K562 (cell line): ENCODE data around the gene ABCB7. TPM values are rescaled to one million over a fixed set of nuclear protein-coding genes. Genes with fewer than 3 reads are reported as not detected.

Experiments
- ATAC-seq: fragments of 200-7000 bp; cut with Tn5 transposase; 3 replicates; pipeline ENCODE4 v1.9.1; 2020; ENCODE audit warnings: moderate library complexity
- BruUV-seq: library from RNA; stranded (reverse); fragments of 400-500 nt; replicated peaks from 2 replicates; lab custom pipeline; 2021; lab: Mats Ljungman, UMichigan
- CTCF ChIA-PET: fragments of 300-600 bp; formaldehyde crosslinking; extraction: SDS; loops from one replicate; lab custom pipeline; 2021; ENCODE audit warnings: low intra/inter-chr PET ratio; lab: Yijun Ruan, JAX
- POLR2A ChIA-PET: fragments of 300-600, 350-650 bp; sonication (Branson Sonifier 250); formaldehyde crosslinking; extraction: SDS; loops from one replicate; lab custom pipeline; 2021; ENCODE audit warnings: antibody characterized with exemption, inconsistent platforms; lab: Yijun Ruan, JAX
- DNase-seq, 4 experiments: peaks; one replicate each; pipeline versions ENCODE4 v3.0.0 to v3.0.0-alpha.2; 2011 to 2018; ENCODE audit warnings: low spot score in 3 of 4, mixed read lengths in 3 of 4; ENCODE audit errors: extremely low read depth in 1 of 4
- FAIRE-seq: peaks from 2 replicates; lab custom pipeline; 2011; peaks lifted over from hg19 to GRCh38; lab: Jason Lieb, UNC
- H2AFZ ChIP-seq: 2 replicates; pipeline ENCODE4 v1.6.0; 2011; ENCODE audit warnings: low read depth, low read length, control low read depth, inconsistent platforms
- H3K27ac ChIP-seq: fragments of 200-600 bp; 3 replicates; pipeline ENCODE4 v1.8.0; 2011; ENCODE audit warnings: low read depth, mild to moderate bottlenecking, control low read depth, inconsistent platforms, low read length, moderate library complexity, mixed read lengths; ENCODE audit errors: extremely low read depth
- H3K27me3 ChIP-seq, 2 experiments: fragments of 300-600 bp in 1 of 2; 2 replicates in 1 of 2; 3 replicates in 1 of 2; pipeline versions ENCODE4 v1.6.0 to v1.8.0; 2011; ENCODE audit warnings: inconsistent platforms in 2 of 2, low read length in 2 of 2, mild to moderate bottlenecking in 1 of 2, mixed read lengths in 1 of 2, moderate library complexity in 1 of 2; ENCODE audit not compliant: control insufficient read depth in 2 of 2, insufficient read depth in 2 of 2
- H3K36me3 ChIP-seq: fragments of 300-600 bp; 3 replicates; pipeline ENCODE4 v1.8.0; 2011; ENCODE audit warnings: mild to moderate bottlenecking, low read length, inconsistent platforms; ENCODE audit not compliant: control insufficient read depth, insufficient read depth
- H3K4me1 ChIP-seq, 2 experiments: fragments of 200-600 bp in 1 of 2; replicated peaks in 1 of 2; 2 replicates in 1 of 2; 3 replicates in 1 of 2; pipeline versions ENCODE4 v1.5.1 to v1.8.0; 2011; ENCODE audit warnings: inconsistent platforms in 2 of 2, low read length in 2 of 2, mild to moderate bottlenecking in 1 of 2, mixed read lengths in 1 of 2, moderate library complexity in 1 of 2; ENCODE audit not compliant: control insufficient read depth in 2 of 2, insufficient read depth in 2 of 2
- H3K4me2 ChIP-seq: 2 replicates; pipeline ENCODE4 v1.6.1; 2011; ENCODE audit warnings: low read length, control low read depth, inconsistent platforms, mixed read lengths; ENCODE audit not compliant: insufficient read depth
- H3K4me3 ChIP-seq: fragments of 200-600 bp; sonication (generic), shearing (Covaris generic); 2 replicates; pipeline ENCODE4 v1.5.1; 2016; ENCODE audit warnings: control low read depth, inconsistent platforms
- H3K79me2 ChIP-seq: fragments of 200-600 bp; 3 replicates; pipeline ENCODE4 v1.8.0; 2011; ENCODE audit warnings: low read length, inconsistent platforms; ENCODE audit not compliant: control insufficient read depth, insufficient read depth
- H3K9ac ChIP-seq, 2 experiments: 2 replicates each; pipeline versions ENCODE4 v1.6.0 to v1.6.1; 2011; ENCODE audit warnings: low read depth in 2 of 2, low read length in 2 of 2, control low read depth in 1 of 2, inconsistent platforms in 1 of 2, mild to moderate bottlenecking in 1 of 2, mixed read lengths in 1 of 2; ENCODE audit not compliant: insufficient read depth in 1 of 2
- H3K9me1 ChIP-seq: one replicate; pipeline ENCODE4 v1.6.0; 2011; ENCODE audit warnings: inconsistent platforms, mild to moderate bottlenecking, low read length, moderate library complexity; ENCODE audit not compliant: control insufficient read depth, insufficient read depth
- H3K9me3 ChIP-seq: replicated peaks from 2 replicates; pipeline ENCODE4 v1.5.1; 2011; ENCODE audit warnings: low read depth, low read length, inconsistent platforms; ENCODE audit not compliant: control insufficient read depth, insufficient read depth
- H4K20me1 ChIP-seq: replicated peaks from 2 replicates; pipeline ENCODE4 v1.6.1; 2011; ENCODE audit warnings: low read length, inconsistent platforms, mixed read lengths; ENCODE audit not compliant: control insufficient read depth, insufficient read depth
- ARID3A ChIP-seq: IDR thresholded peaks from 2 replicates; pipeline ENCODE4 v1.6.1; 2012; ENCODE audit warnings: low read depth, low read length, improper control_type of control experiment, borderline replicate concordance
- BRCA1 ChIP-seq, 2 experiments: fragments of 450-650 bp in 1 of 2; sonication (generic) in 1 of 2; formaldehyde crosslinking in 1 of 2; IDR thresholded peaks; 2 replicates each; pipeline versions ENCODE4 v1.5.0 to v1.6.1; 2017 to 2020; ENCODE audit warnings: mild to moderate bottlenecking in 1 of 2, missing genetic modification reagents in 1 of 2
- CREBBP ChIP-seq: IDR thresholded peaks from one replicate; pipeline ENCODE4 v1.6.1; 2012; ENCODE audit warnings: low read depth, mild to moderate bottlenecking, control low read depth, inconsistent platforms, low read length
- KAT7 ChIP-seq: sonication (generic); formaldehyde crosslinking; IDR thresholded peaks from 2 replicates; pipeline ENCODE4 v1.8.0; 2022; ENCODE audit warnings: missing genetic modification reagents, mild to moderate bottlenecking, borderline replicate concordance
- MXI1 ChIP-seq: IDR thresholded peaks from 2 replicates; pipeline ENCODE4 v1.6.1; 2011; ENCODE audit warnings: low read depth, mild to moderate bottlenecking, improper control_type of control experiment, low read length
- PATZ1 ChIP-seq: fragments of 250-450 bp; sonication (Bioruptor Pico); IDR thresholded peaks from 2 replicates; pipeline ENCODE4 v1.5.0; 2020; ENCODE audit warnings: mild to moderate bottlenecking, borderline replicate concordance
- POLR3A ChIP-seq: IDR thresholded peaks from 2 replicates; pipeline ENCODE4 v1.6.1; 2011; ENCODE audit warnings: borderline replicate concordance, mild to moderate bottlenecking, moderate library complexity; ENCODE audit not compliant: insufficient read length, insufficient read depth; ENCODE audit errors: extremely low read depth
- PRPF4 ChIP-seq: fragments of 200-400 bp; formaldehyde crosslinking; IDR thresholded peaks from one replicate; pipeline ENCODE4 v1.6.1; 2017; ENCODE audit warnings: low read length, low read depth, mild to moderate bottlenecking; ENCODE audit not compliant: insufficient read depth, poor library complexity, severe bottlenecking
- RFX7 ChIP-seq: fragments of 250-450 bp; sonication (Bioruptor Pico); IDR thresholded peaks from 2 replicates; pipeline ENCODE4 v1.5.1; 2021; ENCODE audit warnings: mild to moderate bottlenecking
- U2AF2 ChIP-seq: fragments of 200-400 bp; formaldehyde crosslinking; optimal IDR thresholded peaks from 2 replicates; pipeline ENCODE3; 2017; ENCODE audit warnings: low read depth, mild to moderate bottlenecking, low read length
- WHSC1 ChIP-seq: IDR thresholded peaks from one replicate; pipeline ENCODE4 v1.6.1; 2012; ENCODE audit warnings: low read length, control low read depth, inconsistent platforms
- ZNF280B ChIP-seq: fragments of 250-450 bp; sonication (Bioruptor Pico); IDR thresholded peaks from 2 replicates; pipeline ENCODE4 v1.5.1; 2021; ENCODE audit warnings: mild to moderate bottlenecking
- ZNF57 ChIP-seq: fragments of 450-650 bp; formaldehyde crosslinking; IDR thresholded peaks from 2 replicates; pipeline ENCODE4 v1.4.0; 2020; ENCODE audit warnings: mild to moderate bottlenecking, moderate library complexity
- WGBS: fragments of 100-300 bp; shearing (Covaris generic); methylation state at CpG from one replicate; pipeline ENCODE4 v1.1.6; 2016; ENCODE audit warnings: low coverage, mixed read lengths; ENCODE audit not compliant: insufficient coverage; ENCODE audit errors: missing lambda C conversion rate; 5-methylcytosine and 5-hydroxymethylcytosine counted together
- in situ Hi-C: fragments of 300-500 bp; cut with MboI; formaldehyde crosslinking; loops from 4 replicates; pipeline ENCODE4 v1.15.0; 2018; ENCODE audit warnings: inconsistent platforms, mixed read lengths
- intact Hi-C: fragments of 100-400 bp; cut with micrococcal nuclease; formaldehyde crosslinking; loops from 2 replicates; pipeline ENCODE4 v1.14.2; 2022
- polyA plus RNA-seq, 8 experiments: library from polyadenylated mRNA; depleted of rRNA in 4 of 8; stranded (reverse) in 5 of 8; unstranded in 3 of 8; fragments of >200 nt; fragmentation: Nextera tagmentation in 2 of 8; fragmentation: Illumina TruSeq in 1 of 8; extraction: Ambion mirVana in 2 of 8; extraction: Trizol in 1 of 8; gene quantifications; 2 replicates each; pipeline versions ENCODE4 v1.2.1 to v1.2.3, GENCODE V29; 2011 to 2014; ENCODE audit warnings: inconsistent platforms in 1 of 8, missing spikeins in 1 of 8
- total RNA-seq, 7 experiments: library from RNA; depleted of rRNA in 6 of 7; stranded (reverse); fragments of >200 nt in 6 of 7; fragmentation: Illumina TruSeq in 2 of 7; extraction: Trizol in 2 of 7; gene quantifications; 2 replicates each; pipeline versions ENCODE4 v1.2.1 to v1.2.3, GENCODE V29; 2011 to 2021; ENCODE audit warnings: low replicate concordance in 1 of 7
- TF ChIP-seq, protein P1 (sequence below): fragments of 450-650 bp; formaldehyde crosslinking; IDR thresholded peaks from 2 replicates; pipeline ENCODE4 v1.4.0; 2020; ENCODE audit warnings: mild to moderate bottlenecking, moderate library complexity

The ABCB7 gene
- total and polyA plus RNA-seq, 9 of the 15 experiments (the other 6 are each of a cell fraction or from before 2014, with no cell fraction given): 18.3 to 46.2 (median 24.2) TPM

- TF ChIP-seq ARID3A (no peak), PATZ1 (no peak)
Observed at GRCh38 chrX:75149654-75150053, 6.4 kb downstream of the ABCB7 start (continued).

GRCh38 chrX:75132672-75133071 is 23.4 kb downstream of the ABCB7 start:
- intact Hi-C loops: no loop called here
- ATAC-seq (no peak), FAIRE-seq (no peak), DNase-seq (no peak)
- POLR2A ChIA-PET: no interaction called here
- Histone ChIP-seq H3K4me3 (no peak overlapping the region), H3K36me3 (no peaks in the 10 kb centered on the region; the same call in 2 of the 3 replicates), H3K79me2 (peaks cover 37% of the 10 kb centered on the region), H2AFZ (no peak overlapping the region), H3K9me3 (no peaks in the 10 kb centered on the region), H3K9ac (no peak overlapping the region), H3K4me2 (no peak overlapping the region), H3K9me1 (no peaks in the 10 kb centered on the region), H4K20me1 (no peaks in the 10 kb centered on the region), H3K4me1 (no peaks in the 10 kb centered on the region), H3K27ac (no peak overlapping the region), H3K27me3 (no peaks in the 10 kb centered on the region)
- CTCF ChIA-PET: no interaction called here
- no TSS peak for BruUV-seq
- in situ Hi-C loops: no loop called here
- 47% methylated on average over 5 of the region's 5 CpGs for WGBS
- TF ChIP-seq WHSC1: no peak
- no peak for TF ChIP-seq BRCA1 (IDR thresholded peaks at IDR 0.05)
- no peak for TF ChIP-seq BRCA1 (CRISPR knock-in tag; IDR thresholded peaks at IDR 0.05)
- TF ChIP-seq POLR3A: no peak
- TF ChIP-seq ZNF280B (CRISPR knock-in tag): no peak
- TF ChIP-seq MXI1: no peak
- no peak for TF ChIP-seq ZNF57
- TF ChIP-seq, protein P1, sequence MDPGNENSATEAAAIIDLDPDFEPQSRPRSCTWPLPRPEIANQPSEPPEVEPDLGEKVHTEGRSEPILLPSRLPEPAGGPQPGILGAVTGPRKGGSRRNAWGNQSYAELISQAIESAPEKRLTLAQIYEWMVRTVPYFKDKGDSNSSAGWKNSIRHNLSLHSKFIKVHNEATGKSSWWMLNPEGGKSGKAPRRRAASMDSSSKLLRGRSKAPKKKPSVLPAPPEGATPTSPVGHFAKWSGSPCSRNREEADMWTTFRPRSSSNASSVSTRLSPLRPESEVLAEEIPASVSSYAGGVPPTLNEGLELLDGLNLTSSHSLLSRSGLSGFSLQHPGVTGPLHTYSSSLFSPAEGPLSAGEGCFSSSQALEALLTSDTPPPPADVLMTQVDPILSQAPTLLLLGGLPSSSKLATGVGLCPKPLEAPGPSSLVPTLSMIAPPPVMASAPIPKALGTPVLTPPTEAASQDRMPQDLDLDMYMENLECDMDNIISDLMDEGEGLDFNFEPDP (CRISPR knock-in tag): no peak
- TF ChIP-seq U2AF2: no peak
- TF ChIP-seq CREBBP: no peak
- TF ChIP-seq PRPF4: no peak
- no peak for TF ChIP-seq KAT7 (CRISPR knock-in tag)
- TF ChIP-seq RFX7 (CRISPR knock-in tag): no peak
